HepG2 (cell line): Measurements from ENCODE around the gene ODAD4. TPM values are rescaled to one million over a fixed set of nuclear protein-coding genes. Genes with fewer than 3 reads are reported as not detected.
A peak's percentile ranks its signal among the peaks of the same experiment; 100 is the strongest.

Source experiments
- HMGXB3 ChIP-seq: sonication (generic); formaldehyde crosslinking; IDR thresholded peaks from 2 replicates; pipeline ENCODE4 v1.4.0; 2020; ENCODE audit warnings: missing genetic modification reagents, borderline replicate concordance
- KLF16 ChIP-seq, 2 experiments: sonication (generic) in 1 of 2; formaldehyde crosslinking in 1 of 2; IDR thresholded peaks; 2 replicates each; pipeline versions ENCODE4 v1.6.1 to v1.8.0; 2016 to 2023; ENCODE audit warnings: missing genetic modification reagents in 2 of 2, missing compliant biosample characterization in 1 of 2
- NKX3-1 ChIP-seq: sonication (generic); formaldehyde crosslinking; IDR thresholded peaks from 2 replicates; pipeline ENCODE4 v1.5.0; 2020; ENCODE audit warnings: missing genetic modification reagents
- RFXAP ChIP-seq: sonication (generic); formaldehyde crosslinking; IDR thresholded peaks from 2 replicates; pipeline ENCODE4 v1.4.0; 2020; ENCODE audit warnings: missing genetic modification reagents, borderline replicate concordance
- TBL1XR1 ChIP-seq: fragments of 150-350 bp; IDR thresholded peaks from 2 replicates; pipeline ENCODE4 v1.6.1; 2014; ENCODE audit warnings: borderline replicate concordance, low read length; ENCODE audit not compliant: partially characterized antibody
- TMF1 ChIP-seq: sonication (generic); formaldehyde crosslinking; IDR thresholded peaks from 2 replicates; pipeline ENCODE4 v1.8.1; 2022; ENCODE audit warnings: low read depth, missing genetic modification reagents
- ZEB1 ChIP-seq: IDR thresholded peaks from 2 replicates; pipeline ENCODE4 v1.6.1; 2012; ENCODE audit warnings: mild to moderate bottlenecking, low read depth, inconsistent platforms; ENCODE audit not compliant: insufficient replicate concordance
- ZNF136 ChIP-seq: sonication (generic); formaldehyde crosslinking; IDR thresholded peaks from 2 replicates; pipeline ENCODE4 v1.8.1; 2022; ENCODE audit warnings: low read depth, mild to moderate bottlenecking, moderate library complexity, missing genetic modification reagents
- ZNF407 ChIP-seq: sonication (generic); formaldehyde crosslinking; IDR thresholded peaks from one replicate; pipeline ENCODE4 v1.5.1; 2020; ENCODE audit warnings: mild to moderate bottlenecking, missing genetic modification reagents; ENCODE audit errors: not compliant biosample characterization
- ZNF691 ChIP-seq: sonication (generic); formaldehyde crosslinking; IDR thresholded peaks from 2 replicates; pipeline ENCODE4 v1.4.0; 2020; ENCODE audit warnings: missing genetic modification reagents, low read depth, mild to moderate bottlenecking, borderline replicate concordance
- polyA plus RNA-seq, 8 experiments: library from polyadenylated mRNA; depleted of rRNA in 3 of 8; stranded (reverse) in 7 of 8; unstranded in 1 of 8; fragments of >200 nt; fragmentation: Illumina TruSeq in 4 of 8; extraction: Trizol in 4 of 8; gene quantifications; 2 replicates each; pipeline versions ENCODE4 v1.2.1 to v1.2.3, GENCODE V29; 2011 to 2016; ENCODE audit warnings: low read depth in 4 of 8, missing spikeins in 1 of 8, mixed read lengths in 1 of 8; ENCODE audit not compliant: insufficient read depth in 1 of 8
- total RNA-seq, 5 experiments: library from RNA; depleted of rRNA; stranded (reverse); fragments of >200 nt; fragmentation: Illumina TruSeq; extraction: Trizol; gene quantifications; 2 replicates each; pipeline ENCODE4 v1.2.3, GENCODE V29; 2016; ENCODE audit warnings: low read depth in 1 of 5
- TF ChIP-seq, protein P1 (sequence below): sonication (generic); formaldehyde crosslinking; IDR thresholded peaks from 2 replicates; pipeline ENCODE4 v1.8.1; 2023; ENCODE audit warnings: mild to moderate bottlenecking, missing genetic modification reagents, borderline replicate concordance
- TF ChIP-seq, protein P2 (sequence below): sonication (generic); formaldehyde crosslinking; conservative IDR thresholded peaks from 2 replicates; pipeline ENCODE4 v1.8.1; 2023; ENCODE audit warnings: missing genetic modification reagents

Gene ODAD4
- total and polyA plus RNA-seq, 2 of the 13 experiments (the other 11 are each of a cell fraction or from before 2014, with no cell fraction given) = 0.48 to 0.53 TPM

DNA sequence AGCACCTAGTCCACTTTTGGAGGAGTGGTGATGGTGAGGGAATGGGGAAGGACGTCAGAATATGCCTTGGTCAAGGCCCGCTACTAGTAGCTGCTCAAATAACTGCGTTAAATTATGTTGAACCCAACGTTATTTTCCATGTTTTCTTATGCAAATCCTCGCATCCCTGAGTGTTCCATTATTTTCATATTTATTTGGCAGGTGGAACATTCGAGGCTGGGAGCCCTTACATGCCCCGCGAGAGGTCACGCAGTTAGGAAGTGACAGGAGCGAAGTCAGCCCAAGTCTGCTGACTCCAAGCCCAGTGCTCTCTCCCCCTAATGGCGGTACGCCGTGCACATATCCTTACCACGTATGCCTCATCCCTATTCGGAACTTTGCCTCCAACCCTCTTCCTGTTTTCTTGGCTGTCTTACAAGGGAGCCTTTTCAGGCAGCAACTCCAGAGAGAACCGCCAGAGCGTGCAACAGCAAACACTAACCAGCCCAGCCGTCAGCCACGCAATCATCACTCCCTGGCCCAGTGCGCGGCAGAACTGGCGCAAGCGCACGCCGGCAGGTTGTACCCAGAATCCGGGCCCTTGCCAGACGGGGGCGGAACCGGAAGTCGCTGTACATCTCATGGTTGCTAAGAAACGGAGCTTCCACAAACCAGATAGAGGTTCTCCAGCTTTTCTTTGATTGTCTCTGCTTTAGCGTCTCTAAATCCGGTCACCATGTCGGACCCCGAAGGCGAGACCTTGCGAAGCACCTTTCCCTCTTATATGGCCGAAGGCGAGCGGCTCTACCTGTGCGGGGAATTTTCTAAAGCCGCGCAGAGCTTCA lies at the start of gene ODAD4 (continued):
- peak; percentile 93 for TF ChIP-seq HMGXB3 (CRISPR knock-in tag)
- no peak for TF ChIP-seq ZEB1
- no peak for TF ChIP-seq TMF1
- TF ChIP-seq RFXAP (CRISPR knock-in tag) = peak; percentile 84; the same call in 1 of the 2 replicates
- TF ChIP-seq TBL1XR1 = no peak
- TF ChIP-seq NKX3-1 = peak; percentile 76; the same call in 1 of the 2 replicates
- TF ChIP-seq, protein P1, sequence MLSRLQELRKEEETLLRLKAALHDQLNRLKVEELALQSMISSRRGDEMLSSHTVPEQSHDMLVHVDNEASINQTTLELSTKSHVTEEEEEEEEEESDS = no peak
- TF ChIP-seq KLF16 (CRISPR knock-in tag; IDR thresholded peaks at IDR 0.05) = peak in 1 of 2 experiments; percentile 88; a peak in 2 of 4 replicates
- TF ChIP-seq ZNF136 = peak; percentile 95
- TF ChIP-seq ZNF407 (CRISPR knock-in tag) = peak; percentile 90
- TF ChIP-seq, protein P2, sequence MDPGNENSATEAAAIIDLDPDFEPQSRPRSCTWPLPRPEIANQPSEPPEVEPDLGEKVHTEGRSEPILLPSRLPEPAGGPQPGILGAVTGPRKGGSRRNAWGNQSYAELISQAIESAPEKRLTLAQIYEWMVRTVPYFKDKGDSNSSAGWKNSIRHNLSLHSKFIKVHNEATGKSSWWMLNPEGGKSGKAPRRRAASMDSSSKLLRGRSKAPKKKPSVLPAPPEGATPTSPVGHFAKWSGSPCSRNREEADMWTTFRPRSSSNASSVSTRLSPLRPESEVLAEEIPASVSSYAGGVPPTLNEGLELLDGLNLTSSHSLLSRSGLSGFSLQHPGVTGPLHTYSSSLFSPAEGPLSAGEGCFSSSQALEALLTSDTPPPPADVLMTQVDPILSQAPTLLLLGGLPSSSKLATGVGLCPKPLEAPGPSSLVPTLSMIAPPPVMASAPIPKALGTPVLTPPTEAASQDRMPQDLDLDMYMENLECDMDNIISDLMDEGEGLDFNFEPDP (CRISPR knock-in tag) = no peak
- peak; percentile 100 for TF ChIP-seq ZNF691
